ENCODE results near the gene ACE2. TPM values are rescaled to one million over a fixed set of nuclear protein-coding genes. Genes with fewer than 3 reads are reported as not detected.

The ACE2 gene
- total RNA-seq, 2 experiments from 2014 or later = not detected

DNA sequence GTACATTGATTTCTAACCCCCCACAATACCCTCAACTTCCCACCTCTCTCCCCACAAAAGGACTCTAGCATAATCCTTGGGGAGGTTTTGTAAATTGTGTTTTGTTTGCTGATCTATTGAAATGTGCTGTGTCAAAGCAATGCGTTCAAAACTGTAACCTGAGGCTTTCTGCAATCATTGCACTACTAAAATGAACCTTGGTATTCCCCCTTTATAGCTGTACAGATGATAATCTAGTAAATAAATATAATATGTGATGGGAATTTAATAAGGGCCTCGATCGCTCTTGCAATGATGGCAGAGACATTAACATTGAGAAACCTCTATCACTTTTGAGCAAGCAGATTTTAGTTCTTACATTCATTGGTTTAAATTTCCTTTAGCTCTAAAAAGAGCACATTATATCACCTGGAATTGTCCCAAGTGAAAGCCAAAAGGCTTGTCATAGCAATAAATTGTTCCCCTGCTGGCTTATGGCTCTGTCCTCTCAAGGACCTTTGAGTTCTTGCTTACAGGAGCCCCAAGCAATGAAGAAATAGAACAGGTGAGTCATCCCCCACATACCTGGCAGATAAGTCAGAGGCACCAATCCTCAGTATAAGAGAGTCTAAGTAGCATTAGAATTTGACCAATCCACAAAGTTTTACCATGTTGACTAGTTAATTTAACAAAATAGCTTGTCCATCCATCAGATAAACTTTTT is 18.4 kb upstream of the ACE2 start:
- DNase-seq (ENCODE audit: low spot score) = no peak
- Histone ChIP-seq H3K27ac (ENCODE audit: low read depth, low read length, poor library complexity, severe bottlenecking) (no peak overlapping the region), H3K9me2 (ENCODE audit: insufficient read depth, low read length) (no peaks in the 10 kb centered on the region), H3K4me3 (ENCODE audit: low read depth, low read length, poor library complexity, severe bottlenecking) (no peak overlapping the region), H3K79me2 (ENCODE audit: insufficient read depth, low read depth, low read length) (no peaks in the 10 kb centered on the region), H2AFZ (ENCODE audit: low read length) (no peak overlapping the region), H3K4me1 (ENCODE audit: insufficient read depth, low read length, poor library complexity, severe bottlenecking) (no peaks in the 10 kb centered on the region), H4K20me1 (ENCODE audit: insufficient read depth, low read length) (no peaks in the 10 kb centered on the region), H3K4me2 (ENCODE audit: low read length) (no peak overlapping the region), H3K36me3 (ENCODE audit: insufficient read depth, low read length) (no peaks in the 10 kb centered on the region), H3K9me3 (ENCODE audit: low read length) (no peaks in the 10 kb centered on the region)
- no TSS peak for BruUV-seq (replicated peaks)
- TF ChIP-seq, protein P1, sequence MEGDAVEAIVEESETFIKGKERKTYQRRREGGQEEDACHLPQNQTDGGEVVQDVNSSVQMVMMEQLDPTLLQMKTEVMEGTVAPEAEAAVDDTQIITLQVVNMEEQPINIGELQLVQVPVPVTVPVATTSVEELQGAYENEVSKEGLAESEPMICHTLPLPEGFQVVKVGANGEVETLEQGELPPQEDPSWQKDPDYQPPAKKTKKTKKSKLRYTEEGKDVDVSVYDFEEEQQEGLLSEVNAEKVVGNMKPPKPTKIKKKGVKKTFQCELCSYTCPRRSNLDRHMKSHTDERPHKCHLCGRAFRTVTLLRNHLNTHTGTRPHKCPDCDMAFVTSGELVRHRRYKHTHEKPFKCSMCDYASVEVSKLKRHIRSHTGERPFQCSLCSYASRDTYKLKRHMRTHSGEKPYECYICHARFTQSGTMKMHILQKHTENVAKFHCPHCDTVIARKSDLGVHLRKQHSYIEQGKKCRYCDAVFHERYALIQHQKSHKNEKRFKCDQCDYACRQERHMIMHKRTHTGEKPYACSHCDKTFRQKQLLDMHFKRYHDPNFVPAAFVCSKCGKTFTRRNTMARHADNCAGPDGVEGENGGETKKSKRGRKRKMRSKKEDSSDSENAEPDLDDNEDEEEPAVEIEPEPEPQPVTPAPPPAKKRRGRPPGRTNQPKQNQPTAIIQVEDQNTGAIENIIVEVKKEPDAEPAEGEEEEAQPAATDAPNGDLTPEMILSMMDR (conservative IDR thresholded peaks at IDR 0.05; ENCODE audit: low read length) = no peak
- TF ChIP-seq EZH2phosphoT487 (IDR thresholded peaks at IDR 0.05; ENCODE audit: borderline replicate concordance, low read depth, low read length) = no peak
- ChIA-PET POLR2A (no interaction called here), CTCF (ENCODE audit: unreplicated experiment) (no interaction called here)
- intact Hi-C loops (cut with micrococcal nuclease; ENCODE audit: unreplicated experiment) = no loop called here

DNA sequence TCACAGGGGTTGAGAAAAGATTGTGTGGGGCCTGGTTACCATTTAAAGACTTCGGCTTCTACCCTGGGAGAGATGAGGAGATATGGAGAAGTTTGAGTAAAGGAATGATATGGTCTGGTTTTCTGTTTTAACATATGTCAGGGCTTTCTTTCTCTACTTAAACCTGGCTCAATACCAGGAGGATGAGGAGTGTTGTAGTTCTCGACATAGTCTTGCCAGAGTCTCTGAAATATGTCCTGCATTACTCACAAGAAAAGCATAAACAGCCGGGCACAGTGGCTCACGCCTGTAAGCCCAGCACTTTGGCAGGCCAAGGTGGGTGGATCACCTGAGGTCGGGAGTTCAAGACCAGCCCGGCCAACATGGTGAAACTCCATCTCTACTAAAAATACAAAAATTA is 16.4 kb upstream of the ACE2 start:
- intact Hi-C loops (cut with micrococcal nuclease; ENCODE audit: unreplicated experiment) = no loop called here
- no TSS peak for BruUV-seq (replicated peaks)
- no peak overlapping the region for H3K4me2 ChIP-seq (ENCODE audit: low read length)
- no peaks in the 10 kb centered on the region for H3K9me3 ChIP-seq (ENCODE audit: low read length)
- H3K36me3 ChIP-seq (ENCODE audit: insufficient read depth, low read length) = no peaks in the 10 kb centered on the region
- H3K4me3 ChIP-seq (ENCODE audit: low read depth, low read length, poor library complexity, severe bottlenecking) = no peak overlapping the region
- H2AFZ ChIP-seq (ENCODE audit: low read length) = no peak overlapping the region
- no peak for TF ChIP-seq EZH2phosphoT487 (IDR thresholded peaks at IDR 0.05; ENCODE audit: borderline replicate concordance, low read depth, low read length)
- TF ChIP-seq, protein P1 (conservative IDR thresholded peaks at IDR 0.05; ENCODE audit: low read length) = no peak
- H4K20me1 ChIP-seq (ENCODE audit: insufficient read depth, low read length) = no peaks in the 10 kb centered on the region
- no peaks in the 10 kb centered on the region for H3K9me2 ChIP-seq (ENCODE audit: insufficient read depth, low read length)
- POLR2A ChIA-PET = no interaction called here
- H3K27ac ChIP-seq (ENCODE audit: low read depth, low read length, poor library complexity, severe bottlenecking) = no peak overlapping the region
- H3K4me1 ChIP-seq (ENCODE audit: insufficient read depth, low read length, poor library complexity, severe bottlenecking) = no peaks in the 10 kb centered on the region
- CTCF ChIA-PET (ENCODE audit: unreplicated experiment) = no interaction called here
- H3K79me2 ChIP-seq (ENCODE audit: insufficient read depth, low read depth, low read length) = no peaks in the 10 kb centered on the region
- no peak for DNase-seq (ENCODE audit: low spot score)

DNA sequence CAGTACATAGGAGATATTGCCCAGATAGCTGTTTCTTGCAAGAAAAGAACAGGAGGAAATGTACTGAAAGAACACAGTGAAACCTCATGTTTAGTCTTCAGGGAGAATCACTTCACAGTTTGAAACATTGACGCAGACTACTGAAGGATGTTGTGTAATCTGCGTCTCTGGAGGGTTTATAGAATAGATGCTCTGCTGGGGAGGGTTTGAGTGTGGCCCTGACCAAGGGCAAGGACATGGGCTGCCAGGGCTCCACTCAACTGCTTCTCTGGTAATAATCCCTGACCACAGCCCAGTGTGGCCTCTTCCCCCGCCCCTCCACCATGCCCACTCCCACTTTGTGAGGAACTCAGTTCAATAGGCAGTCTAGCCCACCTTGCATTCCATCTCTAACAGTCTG is 15.8 kb upstream of the ACE2 start:
- Histone ChIP-seq H4K20me1 (ENCODE audit: insufficient read depth, low read length) (no peaks in the 10 kb centered on the region), H3K9me3 (ENCODE audit: low read length) (no peaks in the 10 kb centered on the region), H3K4me2 (ENCODE audit: low read length) (no peak overlapping the region), H3K36me3 (ENCODE audit: insufficient read depth, low read length) (no peaks in the 10 kb centered on the region), H3K4me1 (ENCODE audit: insufficient read depth, low read length, poor library complexity, severe bottlenecking) (no peaks in the 10 kb centered on the region), H3K79me2 (ENCODE audit: insufficient read depth, low read depth, low read length) (no peaks in the 10 kb centered on the region), H3K27ac (ENCODE audit: low read depth, low read length, poor library complexity, severe bottlenecking) (no peak overlapping the region), H3K9me2 (ENCODE audit: insufficient read depth, low read length) (no peaks in the 10 kb centered on the region), H3K4me3 (ENCODE audit: low read depth, low read length, poor library complexity, severe bottlenecking) (no peak overlapping the region), H2AFZ (ENCODE audit: low read length) (no peak overlapping the region)
- ChIA-PET CTCF (ENCODE audit: unreplicated experiment) (no interaction called here), POLR2A (interaction anchor here (0.6 kb wide), 1 partner anchor 208 kb away, joined by 6 read pairs; no protein-coding TSS in a partner anchor)
- intact Hi-C loops (cut with micrococcal nuclease; ENCODE audit: unreplicated experiment) = no loop called here
- DNase-seq (ENCODE audit: low spot score) = no peak
- TF ChIP-seq EZH2phosphoT487 (IDR thresholded peaks at IDR 0.05; ENCODE audit: borderline replicate concordance, low read depth, low read length) = no peak
- BruUV-seq (replicated peaks) = no TSS peak

Measured in OCI-LY7 (cell line).